Measurements from ENCODE around the gene NDUFA12. TPM values are rescaled to one million over a fixed set of nuclear protein-coding genes. Genes with fewer than 3 reads are reported as not detected.

NDUFA12 gene
- total RNA-seq, 1 donor: 120 TPM

DNA sequence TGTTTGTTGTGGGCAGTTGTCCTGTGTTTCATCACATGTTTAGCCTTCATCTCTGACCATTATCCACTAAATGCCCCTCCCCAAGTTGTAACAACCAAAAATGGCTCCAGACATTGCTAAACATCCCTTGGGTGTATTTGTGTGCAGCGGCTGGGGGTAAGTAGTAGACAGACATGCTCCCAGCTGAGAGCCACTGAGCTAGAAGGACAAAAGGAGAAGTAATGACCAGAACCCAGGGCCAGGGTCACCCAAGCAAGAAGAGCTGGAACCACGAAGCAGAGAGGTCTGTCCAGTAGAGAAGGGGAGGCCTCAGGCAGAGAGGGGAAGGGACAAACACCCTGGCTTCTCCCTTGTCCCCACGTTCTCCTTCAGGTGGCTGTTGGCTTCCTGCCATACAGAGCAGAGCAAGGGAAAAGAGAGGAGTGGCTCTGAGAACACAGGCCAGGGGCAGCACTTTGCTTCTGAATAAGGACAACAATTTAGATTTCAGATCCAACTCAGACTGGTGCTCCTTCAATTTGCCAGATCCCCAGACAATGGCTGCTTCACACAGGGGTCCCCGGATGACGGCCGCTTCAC is 55.2 kb downstream of the NDUFA12 start:
- no peak overlapping the region for H3K4me3 ChIP-seq (ENCODE audit: low read depth, low read length)
- no peak for DNase-seq (ENCODE audit: low read depth)
- TF ChIP-seq CTCF (IDR thresholded peaks at IDR 0.05; ENCODE audit: insufficient read depth, low read length): no peak

DNA sequence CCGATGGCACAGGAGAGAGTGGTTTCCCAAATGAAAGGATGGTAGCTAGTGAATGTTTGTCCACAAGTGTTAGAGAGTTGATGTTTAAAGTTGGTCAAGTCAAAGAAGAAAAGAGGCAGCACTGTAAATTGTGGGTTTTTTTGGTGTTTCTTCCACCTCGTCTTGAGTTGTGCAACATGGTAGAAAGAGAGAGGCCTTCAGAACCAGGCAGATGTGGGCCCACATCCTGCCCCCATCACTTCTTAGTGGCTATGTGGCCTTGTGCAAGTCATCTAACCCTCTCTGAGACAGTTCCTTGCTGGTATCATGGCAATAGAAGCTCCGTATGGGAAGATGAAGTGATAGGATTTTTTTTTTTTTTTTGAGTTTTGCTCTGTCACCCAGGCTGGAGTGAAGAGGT is 60.8 kb downstream of the NDUFA12 start:
- no peak for DNase-seq (ENCODE audit: low read depth)
- no peak overlapping the region for H3K4me3 ChIP-seq (ENCODE audit: low read depth, low read length)
- TF ChIP-seq CTCF (IDR thresholded peaks at IDR 0.05; ENCODE audit: insufficient read depth, low read length): no peak

GRCh38 chr12:94941440-94941862 is 62.0 kb downstream of the NDUFA12 start:
- no peak for TF ChIP-seq CTCF (IDR thresholded peaks at IDR 0.05; ENCODE audit: insufficient read depth, low read length)
- H3K4me3 ChIP-seq (ENCODE audit: low read depth, low read length): no peak overlapping the region
- DNase-seq (ENCODE audit: low read depth): peak; percentile 82

GRCh38 chr12:94940771-94941170 is 62.7 kb downstream of the NDUFA12 start:
- DNase-seq (ENCODE audit: low read depth): no peak
- no peak for TF ChIP-seq CTCF (IDR thresholded peaks at IDR 0.05; ENCODE audit: insufficient read depth, low read length)
- no peak overlapping the region for H3K4me3 ChIP-seq (ENCODE audit: low read depth, low read length)

DNA sequence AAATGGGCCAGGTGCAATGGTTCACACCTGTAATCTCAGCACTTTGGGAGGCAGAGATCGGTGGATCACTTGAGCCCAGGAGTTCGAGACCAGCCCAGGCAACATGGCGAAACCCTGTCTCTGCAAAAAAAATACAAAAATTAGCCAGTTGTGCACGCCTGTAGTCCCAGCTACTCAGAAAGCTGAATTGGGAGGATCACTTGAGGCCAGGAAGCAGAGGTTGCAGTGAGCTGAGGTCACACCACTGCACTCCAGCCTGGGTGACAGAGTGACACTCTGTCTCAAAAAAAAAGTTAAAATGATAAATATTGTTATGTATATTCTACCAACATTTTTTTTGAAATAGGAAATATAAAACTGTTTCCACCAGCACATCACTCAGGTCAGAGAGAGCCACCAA is 64.9 kb downstream of the NDUFA12 start:
- DNase-seq (ENCODE audit: low read depth): no peak
- TF ChIP-seq CTCF (IDR thresholded peaks at IDR 0.05; ENCODE audit: insufficient read depth, low read length): no peak
- H3K4me3 ChIP-seq (ENCODE audit: low read depth, low read length): no peak overlapping the region

- no peak for TF ChIP-seq CTCF (IDR thresholded peaks at IDR 0.05; ENCODE audit: insufficient read depth, low read length)
- DNase-seq (ENCODE audit: low read depth): no peak
- H3K4me3 ChIP-seq (ENCODE audit: low read depth, low read length): no peak overlapping the region
Observed at GRCh38 chr12:94930772-94931171, 72.7 kb downstream of the NDUFA12 start.

DNA sequence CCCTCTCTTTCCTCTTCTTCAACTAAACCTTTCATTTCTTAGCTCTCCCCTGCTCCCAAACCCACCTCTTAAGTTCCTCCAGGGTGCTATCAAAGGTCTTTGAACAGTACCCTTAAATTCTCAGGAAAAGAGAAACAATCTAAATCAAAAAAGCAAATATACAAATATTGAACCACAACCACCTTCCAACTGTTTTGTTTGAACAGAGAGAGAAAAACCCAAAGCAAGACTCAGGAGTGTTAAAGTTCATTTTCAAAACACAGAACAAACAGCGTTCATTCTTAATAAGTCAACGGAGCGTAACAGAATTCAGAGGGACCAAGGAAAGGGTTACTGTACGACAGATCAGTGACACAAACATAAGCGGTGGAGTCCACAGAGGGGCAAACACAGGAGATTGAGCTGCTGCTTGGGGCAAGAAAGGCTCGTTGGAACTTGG is 73.3 kb downstream of the NDUFA12 start:
- no peak for TF ChIP-seq CTCF (IDR thresholded peaks at IDR 0.05; ENCODE audit: insufficient read depth, low read length)
- no peak for DNase-seq (ENCODE audit: low read depth)
- no peak overlapping the region for H3K4me3 ChIP-seq (ENCODE audit: low read depth, low read length)

Measured in fibroblast of the aortic adventitia (primary cell).